22Rv1 (cell line): ENCODE data around the gene GNG12.
"Not testable (repeated sequence)": the region's sequence is repeated elsewhere in the genome, so short reads cannot be mapped to it uniquely, and the experiment has no call there.

Experiments
- H3K27ac ChIP-seq: fragments of 450-650 bp; 2 replicates; pipeline ENCODE4 v1.5.1; 2017
- ZFX ChIP-seq: fragments of 450-650 bp; IDR thresholded peaks from 2 replicates; pipeline ENCODE4 v1.6.1; 2017; ENCODE audit warnings: antibody characterized with exemption, borderline replicate concordance
- TF ChIP-seq, protein P1 (sequence below): fragments of 450-650 bp; IDR thresholded peaks from 2 replicates; pipeline ENCODE4 v1.5.1; 2017; ENCODE audit warnings: mild to moderate bottlenecking

GNG12 gene

DNA sequence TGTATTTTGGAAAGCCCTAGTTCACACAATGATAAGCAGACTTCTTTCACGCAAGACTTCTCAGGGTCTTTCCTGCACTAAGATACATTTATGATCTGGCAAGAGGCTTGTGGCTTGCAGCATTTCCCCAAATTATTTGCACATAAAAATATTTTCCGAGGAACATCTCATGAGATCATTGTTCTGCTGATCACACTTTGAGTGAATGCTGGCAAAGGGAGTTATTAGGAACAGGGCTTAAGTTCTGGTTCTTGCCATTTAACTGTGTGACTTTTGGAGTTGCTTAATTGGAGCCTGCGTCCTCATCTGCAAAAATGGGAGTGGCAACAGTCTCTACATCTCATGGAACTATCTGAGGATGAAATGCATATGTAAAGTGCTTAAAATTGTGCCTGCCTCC lies 98.1 kb downstream of the GNG12 start:
- H3K27ac ChIP-seq = no peak overlapping the region
- no peak for TF ChIP-seq ZFX
- TF ChIP-seq, protein P1, sequence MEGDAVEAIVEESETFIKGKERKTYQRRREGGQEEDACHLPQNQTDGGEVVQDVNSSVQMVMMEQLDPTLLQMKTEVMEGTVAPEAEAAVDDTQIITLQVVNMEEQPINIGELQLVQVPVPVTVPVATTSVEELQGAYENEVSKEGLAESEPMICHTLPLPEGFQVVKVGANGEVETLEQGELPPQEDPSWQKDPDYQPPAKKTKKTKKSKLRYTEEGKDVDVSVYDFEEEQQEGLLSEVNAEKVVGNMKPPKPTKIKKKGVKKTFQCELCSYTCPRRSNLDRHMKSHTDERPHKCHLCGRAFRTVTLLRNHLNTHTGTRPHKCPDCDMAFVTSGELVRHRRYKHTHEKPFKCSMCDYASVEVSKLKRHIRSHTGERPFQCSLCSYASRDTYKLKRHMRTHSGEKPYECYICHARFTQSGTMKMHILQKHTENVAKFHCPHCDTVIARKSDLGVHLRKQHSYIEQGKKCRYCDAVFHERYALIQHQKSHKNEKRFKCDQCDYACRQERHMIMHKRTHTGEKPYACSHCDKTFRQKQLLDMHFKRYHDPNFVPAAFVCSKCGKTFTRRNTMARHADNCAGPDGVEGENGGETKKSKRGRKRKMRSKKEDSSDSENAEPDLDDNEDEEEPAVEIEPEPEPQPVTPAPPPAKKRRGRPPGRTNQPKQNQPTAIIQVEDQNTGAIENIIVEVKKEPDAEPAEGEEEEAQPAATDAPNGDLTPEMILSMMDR = no peak

DNA sequence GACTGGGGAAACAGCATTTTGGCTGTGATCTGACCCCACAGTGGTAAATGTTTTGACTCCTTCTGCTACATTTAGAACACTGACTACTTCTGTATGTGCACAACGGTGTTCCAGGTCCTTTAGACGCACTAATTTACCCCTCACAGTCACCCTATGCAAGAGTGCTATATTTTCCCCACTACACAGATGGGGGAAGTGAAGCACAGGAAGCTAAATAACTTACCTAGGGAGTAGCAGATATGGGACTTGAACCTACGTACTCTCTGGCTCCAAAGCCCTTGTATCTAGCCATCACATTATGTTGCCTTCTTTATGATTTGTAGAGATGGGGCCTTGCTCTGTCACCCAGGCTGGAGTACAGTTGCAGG lies 99.0 kb downstream of the GNG12 start:
- no peak overlapping the region for H3K27ac ChIP-seq
- TF ChIP-seq, protein P1 = no peak
- TF ChIP-seq ZFX = no peak

DNA sequence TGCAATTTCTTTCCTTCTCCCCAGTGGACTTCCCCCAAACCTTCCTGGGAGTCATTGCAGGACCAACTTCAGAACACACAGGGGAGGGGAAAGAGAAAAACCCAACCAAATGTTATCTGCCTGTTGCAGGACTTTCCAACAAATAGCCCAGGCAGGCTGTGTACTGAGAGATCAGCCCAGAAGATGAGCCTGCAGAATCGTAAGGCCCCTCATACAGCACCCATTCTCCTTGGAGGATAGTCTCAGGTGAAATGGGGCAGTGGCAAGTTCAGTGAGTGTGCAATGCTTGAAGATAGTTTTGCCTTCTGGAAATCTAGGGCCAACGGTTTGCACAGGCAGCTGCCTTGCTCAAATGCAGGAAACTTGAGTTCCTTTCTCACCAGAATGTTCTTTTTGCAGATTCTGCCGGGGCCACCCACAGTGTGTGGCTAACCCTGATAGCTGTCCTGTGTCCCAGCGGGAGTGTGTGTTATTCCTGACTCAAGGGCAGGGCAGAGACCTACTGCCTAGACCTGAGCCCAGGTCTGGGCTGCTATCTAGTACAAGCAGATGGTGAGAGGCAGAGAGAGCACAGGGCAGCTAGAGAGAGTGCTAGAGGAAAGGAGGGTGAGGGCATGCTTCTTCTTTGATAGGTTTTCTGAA lies 99.5 kb downstream of the GNG12 start:
- no peak overlapping the region for H3K27ac ChIP-seq
- no peak for TF ChIP-seq ZFX
- TF ChIP-seq, protein P1 = no peak

DNA sequence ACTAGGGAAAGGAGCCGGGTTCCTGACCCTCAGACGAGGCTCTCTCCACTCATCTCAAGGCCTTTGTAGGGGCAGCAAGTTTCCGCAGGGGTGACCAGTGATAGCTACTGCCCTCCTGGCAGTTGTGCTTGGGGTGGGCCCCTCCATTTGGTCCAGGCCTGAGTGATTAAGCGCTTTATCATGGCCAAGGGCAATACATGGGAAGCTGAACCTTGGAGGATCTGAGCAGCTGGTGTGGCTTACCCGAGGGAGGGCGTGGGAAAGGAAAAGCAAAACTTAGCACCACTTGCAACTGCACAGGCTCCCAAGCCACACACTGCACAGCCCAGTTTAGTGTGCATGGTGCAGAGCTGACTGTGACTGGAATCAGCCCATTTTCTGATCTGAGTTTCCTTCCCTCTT lies 100.5 kb downstream of the GNG12 start:
- TF ChIP-seq, protein P1 = no peak
- TF ChIP-seq ZFX = no peak
- H3K27ac ChIP-seq = no peak overlapping the region

DNA sequence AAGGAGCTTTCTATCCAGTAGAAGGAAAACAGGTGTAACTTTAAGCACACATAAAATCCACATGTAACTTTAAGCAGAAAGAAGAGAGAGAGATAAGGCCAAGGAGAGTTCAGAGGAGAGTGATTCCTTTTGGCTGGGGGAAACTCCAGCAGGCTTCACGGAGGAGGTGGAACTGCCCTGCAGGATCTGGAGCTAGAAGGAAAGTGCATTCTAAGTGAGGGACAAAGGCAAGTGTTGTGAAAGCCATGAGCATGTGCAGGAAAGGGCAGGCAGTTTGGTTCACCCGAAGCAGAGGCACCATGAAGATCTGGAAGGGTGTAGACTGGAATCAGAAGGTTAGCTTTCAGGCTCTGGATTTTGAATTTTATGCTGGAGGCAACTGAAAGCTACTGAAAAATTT lies 101.9 kb downstream of the GNG12 start:
- TF ChIP-seq, protein P1 = no peak
- TF ChIP-seq ZFX = no peak
- H3K27ac ChIP-seq = no peak overlapping the region

DNA sequence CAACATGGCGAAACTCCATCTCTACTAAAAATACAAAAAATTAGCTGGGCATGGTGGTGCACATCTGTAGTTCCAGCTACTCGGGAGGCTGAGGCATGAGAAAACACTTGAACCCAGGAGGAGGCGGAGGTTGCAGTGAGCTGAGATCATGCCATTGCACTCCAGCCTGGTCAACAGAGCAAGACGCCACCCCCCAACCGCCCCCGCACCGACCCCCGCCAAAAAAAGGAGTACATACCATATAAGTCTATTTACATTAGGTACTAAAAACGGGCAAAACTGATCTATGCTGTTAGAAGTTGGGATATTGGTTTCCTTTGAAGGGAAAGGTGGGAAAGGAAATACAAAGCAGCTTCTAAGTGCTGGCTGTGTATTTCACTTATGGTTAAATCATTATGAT lies 103.0 kb downstream of the GNG12 start:
- not testable (repeated sequence) for H3K27ac ChIP-seq

DNA sequence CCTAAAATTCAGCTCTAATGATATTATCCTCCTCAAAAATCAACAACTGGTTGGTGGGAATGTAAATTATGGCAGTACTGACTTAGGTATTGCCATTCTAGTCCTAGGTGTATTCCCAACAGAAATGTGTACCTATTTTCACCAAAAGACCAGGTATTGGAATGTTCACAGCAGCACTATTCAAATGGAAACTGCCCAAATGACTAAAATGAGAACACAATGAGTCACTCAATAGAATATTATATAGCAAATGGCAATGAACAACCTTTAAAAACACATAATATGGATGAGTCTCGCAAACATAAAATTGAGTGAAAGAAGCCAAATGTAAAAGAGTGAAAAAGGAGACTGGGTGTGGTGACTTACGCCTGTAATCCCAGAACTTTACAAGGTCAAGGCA lies 103.4 kb downstream of the GNG12 start:
- H3K27ac ChIP-seq = no peak overlapping the region
- TF ChIP-seq, protein P1 = no peak
- no peak for TF ChIP-seq ZFX

DNA sequence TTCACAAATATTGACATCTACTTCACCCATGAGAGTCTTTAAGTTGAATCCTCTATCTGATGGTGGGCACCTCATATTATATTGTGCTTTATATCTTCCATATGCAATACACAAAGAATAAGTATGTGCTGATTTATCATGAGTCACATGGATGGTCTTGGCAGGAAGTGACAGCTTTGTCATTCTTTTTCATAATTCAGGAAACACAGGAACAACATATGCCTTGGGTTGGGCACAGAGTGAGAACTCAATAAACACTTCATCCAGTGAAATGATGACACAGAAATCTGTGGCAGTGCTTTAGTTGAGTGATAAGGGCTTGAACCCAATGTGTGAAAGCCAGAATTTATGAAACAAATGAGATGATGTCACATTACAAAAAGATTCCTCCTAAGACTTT lies 107.0 kb downstream of the GNG12 start:
- H3K27ac ChIP-seq = no peak overlapping the region
- no peak for TF ChIP-seq ZFX
- TF ChIP-seq, protein P1 = no peak
